ENCODE data around the gene CWC25. TPM values are rescaled to one million over a fixed set of nuclear protein-coding genes. Genes with fewer than 3 reads are reported as not detected.

The CWC25 gene
- polyA plus RNA-seq, 1 donor (not counting 4 experiments of a cell fraction or from before 2014, with no cell fraction given) = 14.9 TPM

- Histone ChIP-seq H3K4me2 (ENCODE audit: control insufficient read depth, extremely low read depth, insufficient read depth, low read depth, low read length) (no peak overlapping the region), H3K9me1 (ENCODE audit: control insufficient read depth, extremely low read depth, insufficient read depth, low read length) (no peaks in the 10 kb centered on the region), H3K4me1 (ENCODE audit: control insufficient read depth, extremely low read depth, insufficient read depth, low read length) (peaks cover 4% of the 10 kb centered on the region), H3K79me2 (ENCODE audit: control insufficient read depth, insufficient read depth, low read length) (no peaks in the 10 kb centered on the region), H3K27ac (ENCODE audit: control insufficient read depth, insufficient read depth, low read length) (no peak overlapping the region), H3K27me3 (ENCODE audit: control insufficient read depth, extremely low read depth, insufficient read depth, low read length) (no peaks in the 10 kb centered on the region), H3K9me3 (ENCODE audit: control insufficient read depth, low read depth, low read length) (no peaks in the 10 kb centered on the region), H4K20me1 (ENCODE audit: control insufficient read depth, extremely low read depth, insufficient read depth, low read length) (peaks cover 5% of the 10 kb centered on the region), H3K4me3 (ENCODE audit: control insufficient read depth in 2 of 3, extremely low read depth in 1 of 3, insufficient read depth in 2 of 3, low read depth in 1 of 3, low read length in 3 of 3) (no peak overlapping the region), H3K9ac (ENCODE audit: control insufficient read depth, extremely low read depth, insufficient read depth, low read length) (no peak overlapping the region), H2AFZ (ENCODE audit: control insufficient read depth, low read length) (no peak overlapping the region), H3K36me3 (ENCODE audit: control insufficient read depth in 2 of 2, extremely low read depth in 1 of 2, insufficient read depth in 2 of 2, low read length in 2 of 2) (peaks cover 45 to 52% of the 10 kb centered on the region in 2 experiments)
- FAIRE-seq (no peak), DNase-seq (ENCODE audit: low read depth, low spot score) (no peak)
- no peak for TF ChIP-seq EZH2 (IDR thresholded peaks at IDR 0.05; ENCODE audit: low read length)
- TF ChIP-seq, protein P1, sequence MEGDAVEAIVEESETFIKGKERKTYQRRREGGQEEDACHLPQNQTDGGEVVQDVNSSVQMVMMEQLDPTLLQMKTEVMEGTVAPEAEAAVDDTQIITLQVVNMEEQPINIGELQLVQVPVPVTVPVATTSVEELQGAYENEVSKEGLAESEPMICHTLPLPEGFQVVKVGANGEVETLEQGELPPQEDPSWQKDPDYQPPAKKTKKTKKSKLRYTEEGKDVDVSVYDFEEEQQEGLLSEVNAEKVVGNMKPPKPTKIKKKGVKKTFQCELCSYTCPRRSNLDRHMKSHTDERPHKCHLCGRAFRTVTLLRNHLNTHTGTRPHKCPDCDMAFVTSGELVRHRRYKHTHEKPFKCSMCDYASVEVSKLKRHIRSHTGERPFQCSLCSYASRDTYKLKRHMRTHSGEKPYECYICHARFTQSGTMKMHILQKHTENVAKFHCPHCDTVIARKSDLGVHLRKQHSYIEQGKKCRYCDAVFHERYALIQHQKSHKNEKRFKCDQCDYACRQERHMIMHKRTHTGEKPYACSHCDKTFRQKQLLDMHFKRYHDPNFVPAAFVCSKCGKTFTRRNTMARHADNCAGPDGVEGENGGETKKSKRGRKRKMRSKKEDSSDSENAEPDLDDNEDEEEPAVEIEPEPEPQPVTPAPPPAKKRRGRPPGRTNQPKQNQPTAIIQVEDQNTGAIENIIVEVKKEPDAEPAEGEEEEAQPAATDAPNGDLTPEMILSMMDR (optimal IDR thresholded peaks at IDR 0.05 in 1 of 3, IDR thresholded peaks at IDR 0.05 in 1 of 3, conservative IDR thresholded peaks at IDR 0.05 in 1 of 3; ENCODE audit: extremely low read depth in 1 of 3, insufficient read depth in 2 of 3, low read length in 3 of 3) = no peak
- dilution Hi-C loops (cut with MboI; ENCODE audit: extremely low pct_ligation_motif_present, low sequenced_read_pairs) = no loop called here
Observed at GRCh38 chr17:38783227-38783626, 41.9 kb downstream of the CWC25 start.

GRCh38 chr17:38779965-38780752 is 45.0 kb downstream of the CWC25 start:
- Histone ChIP-seq H3K36me3 (ENCODE audit: control insufficient read depth in 2 of 2, extremely low read depth in 1 of 2, insufficient read depth in 2 of 2, low read length in 2 of 2) (peaks cover 39 to 58% of the 10 kb centered on the region in 2 experiments), H3K9me1 (ENCODE audit: control insufficient read depth, extremely low read depth, insufficient read depth, low read length) (no peaks in the 10 kb centered on the region), H3K9me3 (ENCODE audit: control insufficient read depth, low read depth, low read length) (no peaks in the 10 kb centered on the region), H3K9ac (ENCODE audit: control insufficient read depth, extremely low read depth, insufficient read depth, low read length) (no peak overlapping the region), H3K79me2 (ENCODE audit: control insufficient read depth, insufficient read depth, low read length) (no peaks in the 10 kb centered on the region), H2AFZ (ENCODE audit: control insufficient read depth, low read length) (no peak overlapping the region), H3K27me3 (ENCODE audit: control insufficient read depth, extremely low read depth, insufficient read depth, low read length) (no peaks in the 10 kb centered on the region), H3K27ac (ENCODE audit: control insufficient read depth, insufficient read depth, low read length) (no peak overlapping the region), H3K4me1 (ENCODE audit: control insufficient read depth, extremely low read depth, insufficient read depth, low read length) (no peaks in the 10 kb centered on the region), H3K4me3 (ENCODE audit: control insufficient read depth in 2 of 3, extremely low read depth in 1 of 3, insufficient read depth in 2 of 3, low read depth in 1 of 3, low read length in 3 of 3) (no peak overlapping the region), H3K4me2 (ENCODE audit: control insufficient read depth, extremely low read depth, insufficient read depth, low read depth, low read length) (no peak overlapping the region), H4K20me1 (ENCODE audit: control insufficient read depth, extremely low read depth, insufficient read depth, low read length) (peaks cover 2% of the 10 kb centered on the region)
- dilution Hi-C loops (cut with MboI; ENCODE audit: extremely low pct_ligation_motif_present, low sequenced_read_pairs) = no loop called here
- FAIRE-seq = no peak
- DNase-seq (ENCODE audit: low read depth, low spot score) = no peak
- TF ChIP-seq, protein P1 (optimal IDR thresholded peaks at IDR 0.05 in 1 of 3, IDR thresholded peaks at IDR 0.05 in 1 of 3, conservative IDR thresholded peaks at IDR 0.05 in 1 of 3; ENCODE audit: extremely low read depth in 1 of 3, insufficient read depth in 2 of 3, low read length in 3 of 3) = no peak
- no peak for TF ChIP-seq EZH2 (IDR thresholded peaks at IDR 0.05; ENCODE audit: low read length)
